ENCODE data around the gene SLC25A3. TPM values are rescaled to one million over a fixed set of nuclear protein-coding genes. Genes with fewer than 3 reads are reported as not detected.
A peak's percentile ranks its signal among the peaks of the same experiment; 100 is the strongest.

SLC25A3 gene
- total and polyA plus RNA-seq, 9 of the 15 experiments (the other 6 are each of a cell fraction or from before 2014, with no cell fraction given) = 264 to 766 (median 495) TPM

GRCh38 chr12:98561846-98562245, 31.6 kb upstream of the SLC25A3 start (continued):
- TF ChIP-seq NFXL1 (CRISPR knock-in tag; IDR thresholded peaks at IDR 0.05) (no peak), HNRNPH1 (optimal IDR thresholded peaks at IDR 0.05; ENCODE audit: low read depth, low read length) (no peak)

- FAIRE-seq (peak; percentile 6), ATAC-seq (peak; percentile 89), DNase-seq (ENCODE audit: extremely low read depth in 1 of 4, low spot score in 3 of 4) (peak in 3 of 4 experiments; percentile 40 to 54 (median 49))
- no peak overlapping the region; the same call in 1 of the 2 replicates for H3K4me2 ChIP-seq (ENCODE audit: insufficient read depth, low read length)
- no peaks in the 10 kb centered on the region for H3K27me3 ChIP-seq (ENCODE audit: control insufficient read depth in 2 of 2, insufficient read depth in 2 of 2, low read length in 2 of 2)
- peak overlapping the region; percentile 18; the same call in 1 of the 2 replicates for H2AFZ ChIP-seq (ENCODE audit: low read depth, low read length)
- H3K4me1 ChIP-seq (replicated peaks in 1 of 2; ENCODE audit: control insufficient read depth in 2 of 2, insufficient read depth in 2 of 2, low read length in 2 of 2) = no peaks in the 10 kb centered on the region
- no peaks in the 10 kb centered on the region for H3K79me2 ChIP-seq (ENCODE audit: control insufficient read depth, insufficient read depth, low read length)
- in situ Hi-C loops (cut with MboI) (no loop called here), intact Hi-C loops (cut with micrococcal nuclease) (loop anchor here (2.0 kb wide), 1 partner anchor 21 kb away; the partner anchor contains the start of gene SLC25A3)
- no peak overlapping the region for H3K9ac ChIP-seq (ENCODE audit: insufficient read depth in 1 of 2, low read depth in 2 of 2, low read length in 2 of 2)
- ChIA-PET POLR2A (interaction anchor here (0.9 to 1.8 kb wide), 4 partner anchors 13 to 57 kb away, joined by 3 to 12 read pairs (median 4); partner anchors contain the start of genes SLC25A3 and TMPO), CTCF (ENCODE audit: low intra/inter-chr PET ratio) (no interaction called here)
- H3K36me3 ChIP-seq (ENCODE audit: control insufficient read depth, insufficient read depth, low read length) = no peaks in the 10 kb centered on the region
- no peaks in the 10 kb centered on the region for H3K9me1 ChIP-seq (ENCODE audit: control insufficient read depth, insufficient read depth, low read length)
- H3K27ac ChIP-seq (ENCODE audit: extremely low read depth, low read depth, low read length) = no peak overlapping the region
- 13% methylated on average over 2 of the region's 2 CpGs for WGBS (ENCODE audit: insufficient coverage, low coverage, missing lambda C conversion rate)
- H3K4me3 ChIP-seq = no peak overlapping the region
- BruUV-seq (replicated peaks) = no TSS peak
- peak; percentile 59 to 65 (median 60) for TF ChIP-seq CTCF (IDR thresholded peaks at IDR 0.05 in 2 of 3, conservative IDR thresholded peaks at IDR 0.05 in 1 of 3; ENCODE audit: insufficient read depth in 2 of 3, low read depth in 1 of 3, low read length in 3 of 3)
- TF ChIP-seq SMARCC2 (IDR thresholded peaks at IDR 0.05; ENCODE audit: low read depth) = no peak
- peak in 1 of 2 experiments; percentile 37; a peak in 2 of 4 replicates for TF ChIP-seq RAD21 (CRISPR knock-in tag; conservative IDR thresholded peaks at IDR 0.05 in 1 of 2, IDR thresholded peaks at IDR 0.05 in 1 of 2)
- H4K20me1 ChIP-seq (replicated peaks; ENCODE audit: control insufficient read depth, insufficient read depth, low read length) = no peaks in the 10 kb centered on the region
- no peaks in the 10 kb centered on the region for H3K9me3 ChIP-seq (replicated peaks; ENCODE audit: control insufficient read depth, insufficient read depth, low read depth, low read length)
These were observed 21.5 kb upstream of the SLC25A3 start for GRCh38 chr12:98572010-98572409.

Data from K562 (cell line).